Right cardiac atrium (tissue), 5 donors: ENCODE data around the gene JAKMIP2. TPM values are rescaled to one million over a fixed set of nuclear protein-coding genes. Genes with fewer than 3 reads are reported as not detected.

ENCODE experiments used
- ATAC-seq, 2 donors: fragments of 200-7000 bp; cut with Tn5 transposase; one replicate each; pipeline versions ENCODE4 v1.8.0 to v1.9.1; 2020; ENCODE audit warnings: moderate library complexity in 2 of 2, mild to moderate bottlenecking in 1 of 2
- DNase-seq, 3 donors: peaks; one replicate each; pipeline ENCODE4 v3.0.0-alpha.2; 2020
- H3K27ac ChIP-seq: one replicate; pipeline ENCODE4 v1.5.1; 2013; ENCODE audit warnings: mild to moderate bottlenecking, low read length, control low read depth, moderate library complexity
- H3K27me3 ChIP-seq: one replicate; pipeline ENCODE4 v1.6.1; 2013; ENCODE audit not compliant: control insufficient read depth, insufficient read depth
- H3K4me1 ChIP-seq: one replicate; pipeline ENCODE4 v1.6.1; 2013; ENCODE audit warnings: low read length; ENCODE audit not compliant: control insufficient read depth, insufficient read depth
- H3K4me3 ChIP-seq: one replicate; pipeline ENCODE4 v1.5.1; 2013; ENCODE audit warnings: low read length, control low read depth
- H3K9me3 ChIP-seq: one replicate; pipeline ENCODE4 v1.6.1; 2013; ENCODE audit warnings: low read length; ENCODE audit not compliant: control insufficient read depth
- WGBS: extraction: QIAGEN DNeasy Blood & Tissue Kit; methylation state at CpG from one replicate; pipeline ENCODE4 v1.1.7; 2013; 5-methylcytosine and 5-hydroxymethylcytosine counted together
- intact Hi-C, 4 donors: fragments of 100-400 bp; cut with DNase I; formaldehyde crosslinking; loops; one replicate each; pipeline versions ENCODE4 v1.11.0 to v1.14.0; 2022 to 2023
- polyA plus RNA-seq: library from polyadenylated mRNA; stranded (reverse); fragments of 200-250 nt; gene quantifications from one replicate; pipeline ENCODE4 v1.2.3, GENCODE V29; 2013
- total RNA-seq, 4 donors: library from RNA; stranded (reverse); fragmentation: NEBNext Ultra II Directional; extraction: Animal tissue kit (Norgen Biotek cat#: 25700); gene quantifications; one replicate each; pipeline ENCODE4 v1.2.1, GENCODE V29; 2021
- donor health status: healthy with polysubstance abuse.
- donor health status: DM: no; HTN: yes; CAD: no.
- donor health status: DM: no; HTN: no; CAD: no.
- donor health status: DM: no; HTN: yes; CAD: no; lungs with severe emphysema.
- donor health status: DM: yes; HTN: yes; CAD: no.

The JAKMIP2 gene
- total and polyA plus RNA-seq, 5 donors, result 0.32 to 1.3 (median 0.88) TPM

- DNase-seq (no peak), ATAC-seq (no peak)
- no peak overlapping the region for H3K27ac ChIP-seq
- H3K9me3 ChIP-seq, result no peaks in the 10 kb centered on the region
- no peaks in the 10 kb centered on the region for H3K27me3 ChIP-seq
- H3K4me1 ChIP-seq, result peaks cover 1% of the 10 kb centered on the region
- 95% methylated on average over 1 of the region's 1 CpG for WGBS
- intact Hi-C loops, result no loop called here
- H3K4me3 ChIP-seq, result no peak overlapping the region
Observed at GRCh38 chr5:147565524-147565923, 217.0 kb downstream of the JAKMIP2 start.

DNA sequence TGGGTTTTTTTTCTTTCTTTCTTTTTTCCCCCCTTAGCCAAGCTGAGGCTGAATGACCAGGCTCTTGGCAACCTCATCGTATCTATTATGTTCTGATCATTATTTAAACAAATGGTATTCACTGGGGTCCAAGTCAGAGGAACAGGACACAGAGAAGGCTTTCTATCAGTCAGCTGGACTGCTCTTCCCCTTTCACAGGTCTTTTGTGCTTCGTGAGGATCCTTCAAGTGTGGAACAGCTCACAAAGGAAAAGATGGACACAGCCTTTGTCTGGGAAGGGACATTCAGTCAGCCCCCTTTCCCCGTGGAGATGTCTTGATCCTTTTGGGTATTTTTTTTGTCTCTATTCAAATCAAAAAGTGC lies 218.4 kb downstream of the JAKMIP2 start:
- no peaks in the 10 kb centered on the region for H3K9me3 ChIP-seq
- peaks cover 1% of the 10 kb centered on the region for H3K4me1 ChIP-seq
- H3K4me3 ChIP-seq, result no peak overlapping the region
- 69% methylated on average over 3 of the region's 3 CpGs for WGBS
- intact Hi-C loops, result no loop called here
- no peaks in the 10 kb centered on the region for H3K27me3 ChIP-seq
- no peak for DNase-seq
- H3K27ac ChIP-seq, result no peak overlapping the region
- ATAC-seq, result no peak

GRCh38 chr5:147563466-147564123 lies 218.9 kb downstream of the JAKMIP2 start:
- Histone ChIP-seq H3K4me3 (no peak overlapping the region), H3K4me1 (peaks cover 1% of the 10 kb centered on the region), H3K27me3 (no peaks in the 10 kb centered on the region), H3K27ac (no peak overlapping the region), H3K9me3 (no peaks in the 10 kb centered on the region)
- intact Hi-C loops, result no loop called here
- WGBS, result 96% methylated on average over 1 of the region's 1 CpG
- no peak for ATAC-seq
- DNase-seq, result no peak

DNA sequence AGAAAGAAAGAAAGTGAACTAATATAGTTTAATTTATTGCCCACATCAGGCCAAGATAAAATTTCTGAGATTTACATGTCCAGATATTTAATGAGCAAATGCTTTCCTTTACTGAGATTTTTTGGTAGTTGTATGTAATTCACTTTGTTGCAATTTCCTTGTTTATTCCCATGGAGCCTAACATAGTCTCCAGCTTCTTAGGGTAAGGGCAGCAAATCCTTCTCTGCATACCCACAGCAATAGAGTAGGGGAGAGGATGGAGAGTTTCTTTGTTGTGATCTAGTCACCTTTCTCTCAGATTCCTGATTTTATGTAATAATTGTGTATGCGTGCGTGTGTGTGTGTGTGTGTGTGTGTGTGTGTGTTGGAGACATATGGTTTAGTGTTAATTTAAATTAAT lies 221.1 kb downstream of the JAKMIP2 start:
- no peak for DNase-seq
- peaks cover 1% of the 10 kb centered on the region for H3K4me1 ChIP-seq
- H3K4me3 ChIP-seq, result no peak overlapping the region
- H3K27ac ChIP-seq, result no peak overlapping the region
- no peaks in the 10 kb centered on the region for H3K27me3 ChIP-seq
- ATAC-seq, result no peak
- intact Hi-C loops, result no loop called here
- no peaks in the 10 kb centered on the region for H3K9me3 ChIP-seq
- 94% methylated on average over 2 of the region's 2 CpGs for WGBS

- intact Hi-C loops, result no loop called here
- H3K9me3 ChIP-seq, result no peaks in the 10 kb centered on the region
- H3K27me3 ChIP-seq, result no peaks in the 10 kb centered on the region
- WGBS, result 72% methylated on average over 2 of the region's 2 CpGs
- no peak overlapping the region for H3K27ac ChIP-seq
- DNase-seq (no peak), ATAC-seq (no peak)
- H3K4me1 ChIP-seq, result peaks cover 1% of the 10 kb centered on the region
- H3K4me3 ChIP-seq, result no peak overlapping the region
Observed at GRCh38 chr5:147560718-147561331, 221.7 kb downstream of the JAKMIP2 start.

DNA sequence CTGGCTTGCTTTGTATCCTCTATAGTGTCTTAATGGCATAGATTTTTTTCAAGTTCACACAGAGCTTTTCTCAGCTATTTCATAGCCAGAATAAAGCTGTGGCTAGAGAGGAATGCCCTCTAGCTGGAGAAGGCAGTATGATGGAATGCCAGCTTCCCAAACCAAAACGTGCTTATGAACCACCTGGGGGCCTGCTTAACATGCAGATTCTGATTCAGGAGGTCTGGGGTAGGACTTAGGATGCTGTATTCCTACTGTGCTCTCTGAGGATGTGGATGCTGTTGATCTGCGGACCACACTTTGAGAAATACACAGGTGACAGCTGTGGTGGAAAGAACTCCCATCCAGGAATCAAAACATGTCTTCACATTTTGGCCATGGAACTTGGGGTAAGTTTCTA lies 222.8 kb downstream of the JAKMIP2 start:
- no peak overlapping the region for H3K4me3 ChIP-seq
- intact Hi-C loops, result loop anchor here in 3 of 4 donors (2.0 to 5.0 kb wide), 3 partner anchors 52 to 107 kb away; no protein-coding TSS in a partner anchor
- peaks cover 1% of the 10 kb centered on the region for H3K4me1 ChIP-seq
- 54% methylated on average over 2 of the region's 2 CpGs for WGBS
- no peak for ATAC-seq
- no peaks in the 10 kb centered on the region for H3K9me3 ChIP-seq
- H3K27ac ChIP-seq, result no peak overlapping the region
- DNase-seq, result no peak
- H3K27me3 ChIP-seq, result no peaks in the 10 kb centered on the region

GRCh38 chr5:147558826-147559225 lies 223.7 kb downstream of the JAKMIP2 start:
- peak; percentile 69 to 84 (median 71) for DNase-seq
- 17% methylated on average over 2 of the region's 2 CpGs for WGBS
- Histone ChIP-seq H3K27me3 (no peaks in the 10 kb centered on the region), H3K4me3 (no peak overlapping the region), H3K4me1 (peaks cover 1% of the 10 kb centered on the region), H3K27ac (no peak overlapping the region), H3K9me3 (no peaks in the 10 kb centered on the region)
- peak; percentile 86 to 87 for ATAC-seq
- intact Hi-C loops, result loop anchor here (1.0 to 5.0 kb wide), 4 partner anchors 52 to 107 kb away; no protein-coding TSS in a partner anchor

- DNase-seq (no peak), ATAC-seq (peak; percentile 71 to 74)
- Histone ChIP-seq H3K27me3 (no peaks in the 10 kb centered on the region), H3K4me1 (peaks cover 1% of the 10 kb centered on the region), H3K27ac (peak overlapping the region; percentile 13), H3K4me3 (no peak overlapping the region), H3K9me3 (no peaks in the 10 kb centered on the region)
- intact Hi-C loops, result loop anchor here (1.0 to 5.0 kb wide), 4 partner anchors 51 to 106 kb away; no protein-coding TSS in a partner anchor
- WGBS, result 65% methylated on average over 8 of the region's 8 CpGs
Observed at GRCh38 chr5:147557876-147558745, 224.4 kb downstream of the JAKMIP2 start.

DNA sequence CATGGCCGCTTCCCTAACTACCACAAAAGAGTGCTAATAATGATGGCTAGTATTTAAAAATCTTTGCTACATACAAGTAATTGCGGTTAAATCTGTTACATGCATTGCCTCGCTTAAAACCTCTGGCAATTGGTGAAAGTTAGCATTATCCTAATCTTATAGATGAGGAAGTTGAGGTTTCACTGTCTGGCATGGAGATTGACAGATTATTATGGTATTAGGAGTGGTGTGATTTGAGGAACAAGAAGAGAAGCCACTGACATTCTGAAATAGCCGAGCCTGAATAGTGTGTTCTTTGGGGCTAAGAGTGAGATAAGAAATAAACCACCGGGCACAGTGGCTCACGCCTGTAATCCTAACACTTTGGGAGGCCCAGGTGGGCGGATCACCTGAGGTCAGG lies 227.4 kb downstream of the JAKMIP2 start:
- H3K4me1 ChIP-seq, result peaks cover 2% of the 10 kb centered on the region
- no peaks in the 10 kb centered on the region for H3K27me3 ChIP-seq
- intact Hi-C loops, result loop anchor here in 3 of 4 donors (5.0 kb wide), 2 partner anchors 48 to 103 kb away; no protein-coding TSS in a partner anchor
- no peaks in the 10 kb centered on the region for H3K9me3 ChIP-seq
- ATAC-seq (no peak), DNase-seq (no peak)
- no peak overlapping the region for H3K27ac ChIP-seq
- H3K4me3 ChIP-seq, result no peak overlapping the region
- WGBS, result 70% methylated on average over 7 of the region's 7 CpGs

- H3K27ac ChIP-seq, result peak overlapping the region; percentile 91
- H3K27me3 ChIP-seq, result no peaks in the 10 kb centered on the region
- intact Hi-C loops, result loop anchor here in 1 of 4 donors (5.0 kb wide), 1 partner anchor 42 kb away; the partner anchor contains the start of gene DPYSL3
- H3K9me3 ChIP-seq, result no peaks in the 10 kb centered on the region
- 24% methylated on average over 7 of the region's 7 CpGs for WGBS
- ATAC-seq (peak; percentile 73 to 76), DNase-seq (peak in 1 of 3 donors; percentile 47)
- H3K4me3 ChIP-seq, result peak overlapping the region; percentile 12
- peaks cover 2% of the 10 kb centered on the region for H3K4me1 ChIP-seq
Observed at GRCh38 chr5:147554261-147554817, 228.2 kb downstream of the JAKMIP2 start.
